ENCODE measurements around the gene SMURF2. TPM values are rescaled to one million over a fixed set of nuclear protein-coding genes. Genes with fewer than 3 reads are reported as not detected.

Gene SMURF2
- total and polyA plus RNA-seq, 8 donors: 2.6 to 54.3 (median 17.2) TPM

DNA sequence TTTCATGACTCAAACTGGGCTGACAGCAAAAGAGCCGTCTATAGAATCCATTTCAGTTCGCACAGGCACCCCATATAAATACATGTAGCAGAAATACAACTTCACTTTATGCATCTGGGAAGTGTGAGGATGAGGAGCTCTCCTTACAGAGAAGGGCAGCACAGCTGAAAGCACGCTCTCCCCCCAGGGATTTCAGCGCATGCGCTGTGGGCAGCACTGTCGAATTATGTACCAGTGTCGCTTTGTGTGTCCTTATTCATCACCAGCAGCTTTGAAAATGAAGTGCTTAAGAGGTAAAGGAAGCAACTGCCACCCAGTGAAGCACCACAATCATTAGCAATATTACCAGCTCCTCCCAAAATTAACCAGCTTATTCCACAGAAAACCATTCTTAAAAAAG is 115.4 kb downstream of the SMURF2 start:
- intact Hi-C loops (cut with DNase I; ENCODE audit: low total_unique reads): no loop called here
- Histone ChIP-seq H3K4me1 (no peaks in the 10 kb centered on the region), H3K27ac (no peak overlapping the region), H3K4me3 (no peak overlapping the region), H3K27me3 (no peaks in the 10 kb centered on the region), H3K9me3 (no peaks in the 10 kb centered on the region), H3K36me3 (peaks cover 41 to 98% (median 91%) of the 10 kb centered on the region in 4 donors)
- TF ChIP-seq POLR2A (IDR thresholded peaks at IDR 0.05) (no peak), EP300 (IDR thresholded peaks at IDR 0.05) (no peak), POLR2AphosphoS5 (IDR thresholded peaks at IDR 0.05) (no peak)
- TF ChIP-seq, protein P1, sequence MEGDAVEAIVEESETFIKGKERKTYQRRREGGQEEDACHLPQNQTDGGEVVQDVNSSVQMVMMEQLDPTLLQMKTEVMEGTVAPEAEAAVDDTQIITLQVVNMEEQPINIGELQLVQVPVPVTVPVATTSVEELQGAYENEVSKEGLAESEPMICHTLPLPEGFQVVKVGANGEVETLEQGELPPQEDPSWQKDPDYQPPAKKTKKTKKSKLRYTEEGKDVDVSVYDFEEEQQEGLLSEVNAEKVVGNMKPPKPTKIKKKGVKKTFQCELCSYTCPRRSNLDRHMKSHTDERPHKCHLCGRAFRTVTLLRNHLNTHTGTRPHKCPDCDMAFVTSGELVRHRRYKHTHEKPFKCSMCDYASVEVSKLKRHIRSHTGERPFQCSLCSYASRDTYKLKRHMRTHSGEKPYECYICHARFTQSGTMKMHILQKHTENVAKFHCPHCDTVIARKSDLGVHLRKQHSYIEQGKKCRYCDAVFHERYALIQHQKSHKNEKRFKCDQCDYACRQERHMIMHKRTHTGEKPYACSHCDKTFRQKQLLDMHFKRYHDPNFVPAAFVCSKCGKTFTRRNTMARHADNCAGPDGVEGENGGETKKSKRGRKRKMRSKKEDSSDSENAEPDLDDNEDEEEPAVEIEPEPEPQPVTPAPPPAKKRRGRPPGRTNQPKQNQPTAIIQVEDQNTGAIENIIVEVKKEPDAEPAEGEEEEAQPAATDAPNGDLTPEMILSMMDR (IDR thresholded peaks at IDR 0.05): no peak
- DNase-seq: no peak
- WGBS, 5 donors: 89 to 95% (median 92%) methylated on average over 7 of the region's 7 CpGs

DNA sequence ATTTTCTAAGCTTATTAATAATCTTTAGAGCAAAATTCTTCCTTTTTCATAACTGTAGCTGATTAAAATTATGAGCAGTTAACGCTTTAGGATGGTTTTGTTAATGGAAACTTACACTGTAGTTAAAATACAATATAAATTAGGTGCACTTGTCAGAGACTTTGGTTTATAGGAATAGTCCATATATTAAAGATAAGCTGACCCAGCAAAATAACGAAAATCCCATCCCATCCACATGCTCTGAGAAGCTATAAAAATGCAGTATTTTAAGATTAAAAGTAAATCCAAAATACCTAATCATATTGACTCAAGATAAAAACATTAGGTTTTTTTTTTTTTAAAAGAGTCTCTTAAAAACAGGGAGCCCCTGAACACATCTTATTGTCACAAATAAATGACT is 117.4 kb downstream of the SMURF2 start:
- no peak for TF ChIP-seq POLR2AphosphoS5 (IDR thresholded peaks at IDR 0.05)
- TF ChIP-seq, protein P1 (IDR thresholded peaks at IDR 0.05): no peak
- no peak for TF ChIP-seq POLR2A (IDR thresholded peaks at IDR 0.05)
- TF ChIP-seq EP300 (IDR thresholded peaks at IDR 0.05): no peak
- Histone ChIP-seq H3K27ac (no peak overlapping the region), H3K4me3 (no peak overlapping the region), H3K9me3 (no peaks in the 10 kb centered on the region), H3K4me1 (peaks cover 0 to 5% (median 0%) of the 10 kb centered on the region in 4 donors), H3K27me3 (no peaks in the 10 kb centered on the region), H3K36me3 (peaks cover 39 to 99% (median 87%) of the 10 kb centered on the region in 4 donors)
- intact Hi-C loops (cut with DNase I; ENCODE audit: low total_unique reads): no loop called here
- WGBS, 5 donors: 84 to 95% (median 93%) methylated on average over 2 of the region's 2 CpGs
- no peak for DNase-seq

DNA sequence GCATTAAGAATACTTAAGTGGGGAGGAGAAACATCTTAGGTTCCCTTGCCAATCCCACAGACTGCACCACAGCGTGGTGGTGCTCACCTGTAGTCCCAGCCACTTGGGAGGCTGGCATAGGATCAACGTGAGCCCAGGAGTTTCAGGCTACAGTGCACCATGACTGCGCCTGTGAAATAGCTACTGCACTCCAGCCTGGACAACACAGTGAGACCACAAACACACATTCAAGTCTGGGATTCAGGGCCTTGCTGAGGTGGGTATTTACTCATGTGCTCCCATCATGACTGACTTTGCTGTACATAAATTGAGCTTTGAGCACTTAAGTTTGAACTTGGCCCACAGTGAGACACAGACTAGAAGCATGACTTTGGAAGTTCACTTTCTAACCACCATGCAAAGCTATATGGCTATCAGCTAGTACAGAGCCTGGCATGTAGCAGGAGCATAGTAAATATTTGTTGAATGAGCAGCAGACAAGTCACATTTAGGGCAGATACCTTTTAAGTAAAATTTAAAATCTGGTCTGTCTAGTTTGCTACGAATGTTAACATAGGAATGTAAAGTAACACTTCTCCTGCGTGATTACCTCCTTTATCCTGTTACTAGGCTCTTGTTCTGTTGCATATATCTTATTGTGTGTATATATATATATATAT is 121.9 kb downstream of the SMURF2 start:
- no peak for DNase-seq
- Histone ChIP-seq H3K9me3 (no peaks in the 10 kb centered on the region), H3K4me1 (peaks cover 0 to 5% (median 0%) of the 10 kb centered on the region in 4 donors), H3K4me3 (no peak overlapping the region), H3K36me3 (peaks cover 34 to 96% (median 85%) of the 10 kb centered on the region in 4 donors), H3K27me3 (no peaks in the 10 kb centered on the region), H3K27ac (no peak overlapping the region)
- intact Hi-C loops (cut with DNase I; ENCODE audit: low total_unique reads): no loop called here
- TF ChIP-seq POLR2AphosphoS5 (IDR thresholded peaks at IDR 0.05): peak in 1 of 3 donors; percentile 17
- TF ChIP-seq, protein P1 (IDR thresholded peaks at IDR 0.05): no peak
- WGBS, 5 donors: 71 to 85% (median 75%) methylated on average over 5 of the region's 5 CpGs

DNA sequence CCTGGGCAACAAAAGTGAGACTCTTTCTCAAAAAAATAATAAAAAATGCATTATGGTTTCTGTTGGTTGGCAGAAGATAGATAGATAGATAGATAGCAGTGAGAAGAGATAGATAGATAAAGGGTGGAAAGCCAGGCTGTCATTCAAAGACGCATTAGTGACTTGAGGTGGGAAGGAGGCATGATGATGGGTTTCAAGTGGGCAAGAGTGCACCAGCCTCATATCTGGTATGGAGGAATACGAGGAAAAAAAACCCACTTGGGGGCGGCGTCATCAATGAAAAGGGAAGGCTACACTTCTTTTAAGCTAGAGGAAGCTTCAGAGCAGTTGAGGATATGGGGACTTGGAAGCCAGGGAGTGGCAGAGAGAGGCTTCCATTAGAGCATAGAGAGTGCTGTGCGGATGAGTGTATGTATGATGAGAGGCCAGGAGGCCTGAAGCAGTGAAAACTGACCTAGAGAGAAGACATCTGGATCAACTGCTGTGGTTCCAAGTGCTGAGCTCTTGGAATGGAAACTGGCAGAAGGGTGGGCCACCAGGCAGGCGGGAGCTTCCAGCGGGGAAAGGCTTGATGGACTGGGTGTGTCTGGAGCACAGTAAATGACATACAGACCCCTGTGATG is 123.5 kb downstream of the SMURF2 start:
- peaks cover 42 to 96% (median 86%) of the 10 kb centered on the region in 4 donors for H3K36me3 ChIP-seq
- H3K9me3 ChIP-seq: no peaks in the 10 kb centered on the region
- H3K4me1 ChIP-seq: peaks cover 0 to 5% (median 0%) of the 10 kb centered on the region in 4 donors
- intact Hi-C loops (cut with DNase I; ENCODE audit: low total_unique reads): no loop called here
- 78 to 88% (median 84%) methylated on average over 7 of the region's 7 CpGs for WGBS, 5 donors
- peak in 1 of 2 donors; percentile 15 for DNase-seq
- TF ChIP-seq, protein P1 (IDR thresholded peaks at IDR 0.05): no peak
- TF ChIP-seq POLR2AphosphoS5 (IDR thresholded peaks at IDR 0.05) (no peak), POLR2A (IDR thresholded peaks at IDR 0.05) (no peak), EP300 (IDR thresholded peaks at IDR 0.05) (no peak)
- H3K4me3 ChIP-seq: no peak overlapping the region
- no peak overlapping the region for H3K27ac ChIP-seq
- no peaks in the 10 kb centered on the region for H3K27me3 ChIP-seq
